HG03378 (cell line): ENCODE data around the gene VPS52.

Experiments
- ATAC-seq: cut with Tn5 transposase; IDR thresholded peaks from one replicate; pipeline ENCODE4 v1.9.1; 2021; ENCODE audit warnings: mild to moderate bottlenecking, moderate library complexity; ENCODE audit not compliant: unreplicated experiment

Gene VPS52

DNA sequence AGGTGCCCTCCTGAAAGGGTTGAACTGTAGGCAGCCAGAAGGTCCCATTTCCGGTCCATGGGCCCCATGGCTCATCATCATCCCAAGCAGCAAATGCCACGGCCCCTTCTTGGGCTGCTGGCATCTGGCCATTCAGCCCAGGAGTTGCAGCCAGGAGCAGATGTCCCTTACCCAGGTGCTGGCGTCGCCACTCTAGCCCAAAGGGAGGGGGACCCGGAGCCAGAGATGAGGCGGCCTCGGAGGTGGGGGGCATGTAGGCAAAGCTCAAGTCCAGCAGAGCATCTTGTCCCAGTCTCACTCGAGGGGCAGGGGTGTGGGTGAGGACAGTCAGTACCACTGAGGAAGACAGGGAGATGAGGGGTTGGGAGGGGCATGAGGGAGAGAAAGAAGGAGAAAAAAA lies 33.4 kb upstream of the VPS52 start:
- no peak for ATAC-seq

DNA sequence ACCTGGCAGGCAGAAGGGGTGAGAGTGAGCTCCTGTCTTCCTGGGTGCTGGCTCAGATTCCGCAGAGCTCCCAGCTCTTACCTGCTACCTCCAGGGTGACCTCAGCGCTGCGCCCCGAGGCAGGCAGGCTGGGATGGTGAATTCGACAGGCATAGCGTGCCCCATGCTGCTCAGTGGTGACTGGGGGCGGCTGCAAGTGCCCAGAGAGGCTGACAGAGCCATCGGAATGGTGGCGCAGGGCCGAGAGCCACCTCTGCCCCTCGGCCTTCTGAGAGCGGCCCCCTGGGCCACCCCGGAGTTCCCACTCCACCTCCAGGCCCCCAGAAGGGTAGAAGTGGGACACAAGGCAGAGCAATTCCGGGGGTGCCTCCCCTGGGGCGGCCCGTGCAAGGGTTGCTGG lies 32.5 kb upstream of the VPS52 start:
- ATAC-seq: no peak

DNA sequence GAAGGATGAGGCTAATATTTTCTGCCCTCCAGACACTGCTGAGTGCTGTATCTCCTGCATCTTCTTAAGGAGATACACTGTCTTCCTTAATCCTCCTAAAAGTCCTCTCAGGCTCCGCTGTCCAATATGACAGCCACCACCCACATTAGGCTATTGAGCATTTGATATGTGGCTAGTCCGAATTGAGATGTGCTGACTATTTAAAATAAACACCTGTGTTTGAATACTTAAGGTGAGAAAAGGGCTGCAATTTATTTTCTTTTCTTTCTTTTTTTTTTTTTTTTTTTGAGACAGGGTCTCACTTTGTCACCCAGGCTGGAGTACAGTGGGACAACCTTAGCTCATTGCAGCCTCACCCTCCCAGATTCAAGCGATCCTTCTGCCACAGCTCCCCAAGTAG lies 30.2 kb upstream of the VPS52 start:
- no peak for ATAC-seq

- peak; percentile 60 for ATAC-seq
Measured at GRCh38 chr6:33299237-33299944, 27.7 kb upstream of the VPS52 start.

- peak; percentile 15 for ATAC-seq
Measured at GRCh38 chr6:33298773-33299236, 27.1 kb upstream of the VPS52 start, which contains the start of gene RGL2. Gene RGL2 (minus strand): TSS chr6:33298942. CDS start chr6:33298610, 332 bp downstream.

GRCh38 chr6:33297956-33298772 lies 26.5 kb upstream of the VPS52 start:
- ATAC-seq: no peak

GRCh38 chr6:33297406-33297955 lies 25.8 kb upstream of the VPS52 start:
- ATAC-seq: no peak

- ATAC-seq: no peak
Measured at GRCh38 chr6:33296797-33297405, 25.2 kb upstream of the VPS52 start.

DNA sequence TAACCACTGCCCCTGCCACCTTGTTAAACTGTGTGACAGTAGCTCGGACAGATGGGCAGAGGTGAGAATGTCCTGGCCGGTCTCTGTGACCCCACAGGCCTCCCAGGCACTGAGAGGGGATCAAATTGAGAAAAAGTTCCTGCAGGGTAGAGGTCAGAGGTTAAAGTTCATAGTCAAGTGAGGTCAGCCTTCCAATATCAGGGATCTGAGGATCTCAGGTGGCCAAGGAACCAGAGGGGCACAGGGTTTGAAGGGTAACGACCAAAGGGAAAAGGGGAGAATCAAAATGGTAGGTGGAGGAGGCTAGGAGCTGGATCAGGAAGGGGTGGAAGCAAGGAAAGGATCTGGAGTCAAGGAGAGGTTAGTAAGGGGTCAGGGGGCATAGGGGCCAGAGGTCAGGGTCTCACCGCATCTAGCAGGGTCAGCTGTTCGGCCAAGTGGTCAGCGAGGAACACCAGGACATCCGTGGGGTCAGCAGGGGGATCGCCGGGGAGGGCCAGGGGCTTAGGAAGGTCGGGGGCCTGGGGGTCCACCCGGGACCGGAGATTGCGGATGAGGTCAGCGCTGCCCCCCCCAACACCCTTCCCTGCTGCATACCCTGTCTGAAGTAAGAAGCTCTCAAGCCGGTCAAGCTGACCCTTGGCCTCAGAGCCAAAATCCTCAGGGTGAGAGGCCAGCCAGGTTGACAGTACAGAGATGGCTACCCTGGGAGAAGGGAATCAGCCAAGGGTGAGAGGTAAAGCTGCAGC lies 24.1 kb upstream of the VPS52 start:
- no peak for ATAC-seq

DNA sequence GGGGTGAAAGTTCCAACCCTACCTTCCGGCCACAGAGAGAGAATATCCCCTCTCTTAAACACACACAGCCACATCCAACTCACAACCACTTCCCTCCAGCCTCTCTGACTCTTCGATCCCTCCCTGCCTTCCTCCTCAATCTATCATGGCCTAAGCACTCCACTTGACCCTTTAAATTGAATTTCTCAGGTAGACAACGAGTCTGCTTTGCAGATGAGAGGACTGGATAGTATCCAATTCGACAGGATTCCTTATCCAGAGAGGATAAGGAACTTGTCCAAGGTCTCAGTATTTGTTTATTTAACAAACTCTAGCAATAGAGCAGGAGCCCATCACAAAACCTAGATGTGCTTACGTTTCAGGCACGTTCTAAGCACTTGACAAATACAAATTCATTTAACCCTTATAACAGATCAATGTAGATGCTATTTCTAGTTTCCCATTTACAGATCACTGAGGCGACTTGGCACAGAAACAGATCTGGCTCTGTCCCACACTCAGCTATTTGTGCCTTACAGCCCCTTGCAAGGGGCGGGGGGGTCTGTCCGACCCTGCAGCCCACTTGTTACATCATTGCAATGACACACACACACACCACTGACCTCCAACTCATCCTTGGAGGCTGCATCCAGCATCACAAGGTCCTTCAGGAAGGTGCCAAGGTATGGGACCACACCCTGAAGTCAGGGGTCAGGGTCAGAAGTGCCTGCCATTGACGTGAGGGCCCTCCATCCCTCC lies 22.6 kb upstream of the VPS52 start:
- ATAC-seq: no peak

DNA sequence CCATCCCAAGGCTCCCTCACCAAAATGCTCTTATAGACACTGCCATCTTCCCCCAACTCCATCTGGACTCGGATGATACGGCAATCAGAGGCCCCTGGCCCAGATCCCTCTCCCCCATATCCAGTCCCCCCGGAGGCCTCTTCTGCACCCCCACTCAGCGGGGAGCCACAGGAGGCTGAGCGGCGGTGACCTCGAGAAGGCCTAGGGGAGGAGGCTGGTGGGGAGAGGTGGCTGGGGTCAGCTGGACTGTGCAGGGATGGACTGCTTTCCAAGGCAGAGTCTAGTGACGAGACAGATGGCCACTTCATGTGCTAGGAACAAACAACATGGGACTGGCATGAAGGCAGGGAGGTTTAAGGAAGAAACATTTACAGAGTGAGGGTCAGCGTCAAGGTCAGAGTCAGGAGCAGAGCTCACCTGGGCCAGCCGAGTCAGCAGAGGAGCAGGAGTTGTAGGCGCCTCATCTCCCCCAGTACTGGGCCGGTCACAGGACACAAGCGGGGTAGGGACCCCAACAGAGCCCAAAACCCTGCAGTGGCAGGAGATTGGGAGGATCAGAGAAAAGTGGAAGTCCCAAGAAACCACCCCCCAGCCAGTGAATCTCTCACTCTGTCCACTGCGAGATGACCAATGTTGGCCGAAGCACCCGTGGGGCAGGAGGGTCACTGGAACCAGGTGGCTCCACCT lies 21.5 kb upstream of the VPS52 start:
- no peak for ATAC-seq

GRCh38 chr6:33290459-33290858 lies 18.8 kb upstream of the VPS52 start:
- ATAC-seq: no peak

GRCh38 chr6:33289784-33290315 lies 18.2 kb upstream of the VPS52 start:
- no peak for ATAC-seq

- peak; percentile 74 for ATAC-seq
Measured at GRCh38 chr6:33288921-33289783, 17.5 kb upstream of the VPS52 start, which contains the start of the genes PFDN6 and WDR46. Gene PFDN6 (plus strand): TSS chr6:33289601. CDS start chr6:33289857, 256 bp downstream. Gene WDR46 (minus strand): TSS chr6:33289239. CDS start chr6:33289170, 69 bp downstream.

GRCh38 chr6:33288141-33288920 lies 16.7 kb upstream of the VPS52 start:
- ATAC-seq: no peak

DNA sequence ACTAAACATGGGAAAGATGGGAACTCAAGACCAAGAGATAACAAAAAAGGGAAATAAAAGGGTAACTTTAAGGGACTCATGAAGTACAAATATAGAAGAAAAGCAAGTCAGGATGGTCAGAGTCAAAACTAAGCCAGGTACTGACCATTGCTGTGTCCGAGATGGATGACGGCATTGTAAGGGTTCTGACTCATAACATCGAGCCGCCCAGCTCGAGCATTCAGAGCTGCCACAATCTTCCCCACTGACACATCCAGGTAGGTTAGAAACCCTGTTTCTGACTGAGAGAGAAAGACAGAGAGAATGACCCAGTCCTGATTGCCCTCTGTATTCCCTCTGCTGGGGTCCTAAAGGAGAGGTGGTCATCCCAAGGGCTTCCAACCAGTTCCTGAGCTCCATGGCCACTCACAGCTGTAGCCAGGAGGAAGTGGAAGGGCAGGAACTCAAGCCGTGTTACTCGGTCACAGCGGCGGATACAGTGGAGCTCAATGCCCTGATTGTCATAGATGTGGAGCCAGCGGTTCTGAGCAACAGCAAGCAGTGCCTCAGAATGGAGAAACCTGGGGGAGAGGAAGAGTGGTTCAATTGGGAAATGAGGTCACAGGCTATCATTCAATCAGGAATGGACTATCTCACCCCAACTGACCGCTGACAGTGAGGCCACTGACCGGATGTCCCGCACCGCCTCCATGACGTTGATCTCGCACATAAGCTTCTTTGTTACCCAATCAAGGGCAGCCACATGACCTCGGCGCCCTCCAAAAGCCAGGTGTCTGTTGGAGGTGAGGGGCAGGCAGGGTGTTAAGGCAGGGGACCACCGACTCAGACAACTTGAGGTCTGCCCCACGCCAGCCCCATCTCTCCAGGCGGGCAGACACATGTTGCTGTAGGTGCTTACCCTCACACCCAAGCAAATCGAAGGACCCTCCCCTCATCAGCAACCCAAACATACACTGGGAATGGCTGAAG lies 15.6 kb upstream of the VPS52 start:
- no peak for ATAC-seq
